HG03439 (cell line): ENCODE results near the gene ZNF595.
"Not testable (repeated sequence)": the region's sequence is repeated elsewhere in the genome, so short reads cannot be mapped to it uniquely, and the experiment has no call there.

Source experiments
- ATAC-seq: cut with Tn5 transposase; IDR thresholded peaks from one replicate; pipeline ENCODE4 v1.9.1; 2021; ENCODE audit warnings: mild to moderate bottlenecking, moderate library complexity; ENCODE audit not compliant: unreplicated experiment

The ZNF595 gene

GRCh38 chr4:85951-86350 lies 32.8 kb downstream of the ZNF595 start:
- ATAC-seq: no peak

GRCh38 chr4:86559-87324 lies 33.6 kb downstream of the ZNF595 start:
- ATAC-seq: not testable (repeated sequence)

DNA sequence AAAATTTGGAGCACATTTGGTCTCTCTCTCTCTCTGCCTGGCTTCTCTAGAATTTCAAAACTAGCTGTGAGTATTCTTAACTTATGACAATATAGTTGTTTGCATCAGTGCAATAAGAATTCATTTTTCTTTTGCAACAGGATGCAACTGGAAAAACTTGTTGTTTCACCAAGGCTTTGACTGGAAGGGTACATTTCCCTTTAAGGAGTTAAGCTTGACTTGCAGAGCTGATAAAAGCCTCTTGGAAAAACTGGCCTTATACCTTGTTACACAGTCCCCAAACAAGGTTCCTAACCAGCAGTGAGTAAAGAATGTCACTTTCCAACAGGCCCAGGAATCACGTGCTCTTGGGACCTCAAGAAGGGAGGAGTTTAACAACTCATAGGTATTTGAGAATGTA lies 45.3 kb downstream of the ZNF595 start:
- no peak for ATAC-seq

- ATAC-seq: no peak
Observed at GRCh38 chr4:99863-100262, 46.7 kb downstream of the ZNF595 start.

DNA sequence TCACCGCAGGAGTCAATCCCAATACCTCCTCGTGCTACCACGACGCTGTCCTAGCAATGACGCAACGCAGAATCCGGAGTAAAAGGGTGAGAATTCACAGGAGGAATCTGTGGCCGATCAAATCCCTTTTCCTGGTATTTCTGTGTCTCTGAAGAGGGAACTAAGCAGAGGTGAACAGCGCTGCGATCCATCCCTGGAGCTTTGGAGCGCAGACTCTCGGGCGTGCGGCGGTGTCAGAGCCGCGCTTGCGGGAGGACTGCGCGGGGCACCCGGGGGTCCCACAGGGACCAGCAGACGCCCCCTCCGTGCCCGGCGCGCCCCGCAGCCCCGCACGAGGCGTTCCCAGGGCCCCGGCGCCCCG lies 53.9 kb downstream of the ZNF595 start:
- ATAC-seq: no peak

GRCh38 chr4:107444-108429 lies 54.6 kb downstream of the ZNF595 start:
- ATAC-seq: no peak

DNA sequence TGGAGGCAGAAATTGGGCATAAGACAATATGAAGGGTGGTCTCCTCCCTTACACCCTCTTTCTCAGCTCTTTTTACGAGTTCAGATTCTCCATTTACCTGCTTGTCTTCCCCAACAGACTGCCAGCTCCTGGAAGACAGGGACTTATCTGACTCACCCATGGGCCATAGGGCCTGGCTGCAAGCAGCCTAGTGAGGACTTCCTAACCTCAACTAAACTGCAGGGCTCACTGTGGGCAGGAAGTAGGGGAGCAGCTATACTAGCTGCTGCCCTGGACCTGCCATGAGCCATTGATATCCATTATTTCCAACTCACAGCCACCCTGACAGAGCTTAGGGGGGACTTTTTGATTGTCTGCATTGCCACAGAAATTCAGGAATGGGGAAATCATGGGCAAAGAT lies 59.6 kb downstream of the ZNF595 start:
- no peak for ATAC-seq

DNA sequence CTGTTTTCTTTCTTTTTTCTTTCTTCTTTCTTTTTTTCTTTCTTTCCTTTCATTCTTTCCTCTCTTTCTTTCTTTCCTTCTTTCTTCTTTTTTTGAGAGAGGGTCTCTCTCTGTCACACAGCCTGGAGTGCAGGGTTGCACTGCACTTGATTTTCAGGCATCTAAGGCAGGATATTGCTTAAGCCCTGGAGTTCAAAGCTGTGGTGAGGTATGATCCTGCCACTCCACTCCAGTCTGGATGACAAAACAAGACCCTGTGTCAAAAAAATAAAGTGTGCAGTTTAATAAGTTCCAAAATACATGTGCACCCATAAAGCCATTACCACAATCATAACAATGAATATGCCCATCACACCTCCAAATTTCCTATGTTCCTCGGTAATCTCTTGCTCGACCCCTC lies 60.6 kb downstream of the ZNF595 start:
- no peak for ATAC-seq

DNA sequence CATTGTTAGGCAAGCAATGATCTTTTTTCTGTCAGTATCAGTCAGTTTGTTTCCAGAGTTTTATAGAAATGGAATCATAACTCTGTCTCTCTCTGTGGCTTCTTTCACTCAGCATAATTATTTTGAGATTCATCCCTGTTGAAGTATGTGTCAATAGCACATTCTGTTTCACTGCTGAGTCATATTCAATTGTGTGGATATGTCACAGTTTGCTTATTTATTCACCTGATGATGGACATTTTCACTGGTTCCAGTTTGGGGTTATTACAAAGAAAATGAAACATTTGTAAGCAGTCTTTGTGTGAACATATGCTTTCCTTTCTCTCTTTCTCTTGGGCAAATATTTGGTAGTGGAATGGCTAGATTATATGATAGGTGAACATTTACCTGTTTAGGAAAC lies 61.0 kb downstream of the ZNF595 start:
- no peak for ATAC-seq

DNA sequence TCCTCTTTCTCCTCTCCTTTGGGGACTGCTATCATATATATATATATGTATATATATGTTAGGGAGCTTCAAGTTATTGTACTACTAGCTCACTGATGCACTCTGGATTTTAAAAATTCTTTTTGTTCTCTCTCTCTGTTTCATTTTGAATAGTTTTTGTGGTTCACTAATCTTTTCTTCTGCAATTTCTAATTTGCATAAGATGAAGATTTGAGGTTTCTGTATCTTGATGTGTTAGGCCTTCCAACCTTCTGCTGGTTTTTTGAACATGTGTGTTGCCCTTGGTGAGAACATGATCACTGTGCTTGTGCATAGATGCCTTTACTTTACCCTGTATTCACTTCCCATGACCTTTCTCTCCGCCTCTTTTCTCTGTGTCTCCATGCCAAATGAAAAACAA lies 63.4 kb downstream of the ZNF595 start:
- ATAC-seq: no peak

- no peak for ATAC-seq
Observed at GRCh38 chr4:120616-121015, 67.5 kb downstream of the ZNF595 start.

- no peak for ATAC-seq
Observed at GRCh38 chr4:121408-122084, 68.4 kb downstream of the ZNF595 start.

- not testable (repeated sequence) for ATAC-seq
Observed at GRCh38 chr4:123922-124274, 70.8 kb downstream of the ZNF595 start.

- ATAC-seq: peak; percentile 99
Observed at GRCh38 chr4:124275-125081, 71.4 kb downstream of the ZNF595 start, which contains the start of gene ZNF718. Gene ZNF718, plus strand, starts transcription at chr4:124501. Its CDS starts 170 bp downstream, at chr4:124671.

GRCh38 chr4:125091-125771 lies 72.1 kb downstream of the ZNF595 start:
- peak; percentile 16 for ATAC-seq

DNA sequence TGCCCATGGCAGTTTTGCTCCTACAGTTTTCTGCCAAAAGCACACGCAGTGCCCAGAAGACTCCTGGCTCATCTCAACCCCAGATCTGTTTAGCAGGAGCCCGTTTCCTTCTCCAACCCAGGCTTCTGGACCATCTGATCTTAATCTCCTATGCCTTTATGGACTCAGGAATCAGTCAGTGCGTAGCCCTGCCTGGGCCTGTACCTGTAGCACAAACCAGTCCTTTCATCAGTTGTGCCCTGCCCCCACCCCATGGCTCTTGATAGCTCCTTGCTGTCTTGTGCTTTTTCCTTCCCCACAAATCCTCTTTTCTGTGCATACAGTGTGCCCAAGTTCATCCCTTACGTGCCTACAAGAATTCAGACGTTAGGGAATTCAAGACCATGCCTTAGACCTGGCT lies 72.7 kb downstream of the ZNF595 start:
- no peak for ATAC-seq

DNA sequence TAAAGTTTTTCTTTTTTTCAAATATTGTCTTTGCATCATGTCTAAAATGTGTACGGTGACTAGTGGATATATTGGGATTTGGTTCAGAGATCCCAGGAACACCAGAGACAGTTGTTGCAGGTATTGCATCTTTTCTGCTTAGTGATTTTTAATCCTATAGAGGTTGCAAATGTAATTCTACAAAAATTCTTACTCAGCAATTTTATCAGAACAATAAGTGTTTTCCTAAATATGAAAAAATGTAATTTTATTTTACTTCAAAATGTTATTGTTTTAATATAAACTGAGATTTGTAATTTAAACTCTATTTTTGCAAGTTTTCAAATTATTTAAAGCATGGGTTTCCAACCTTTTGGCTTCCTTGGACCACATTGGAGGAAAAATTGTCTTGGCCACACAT lies 79.4 kb downstream of the ZNF595 start:
- ATAC-seq: no peak
